Tibial artery (tissue), 4 donors: ENCODE data around the gene GNAI3.

Experiments used
- DNase-seq, 2 donors: peaks; one replicate each; pipeline ENCODE4 v3.0.0-alpha.2; 2019
- H3K27ac ChIP-seq, 2 donors: fragments of 200-600 bp; sonication (generic) in 1 of 2; 1 replicate in 1 of 2; 2 replicates in 1 of 2; pipeline ENCODE4 v1.5.1; 2018 to 2019; ENCODE audit warnings: mild to moderate bottlenecking in 1 of 2
- H3K27me3 ChIP-seq, 2 donors: fragments of 200-600 bp; sonication (generic) in 1 of 2; one replicate each; pipeline versions ENCODE4 v1.5.1 to v1.6.0; 2016 to 2019
- H3K36me3 ChIP-seq, 3 donors: fragments of 200-600 bp; sonication (generic) in 2 of 3; one replicate each; pipeline ENCODE4 v1.5.1; 2016 to 2019; ENCODE audit warnings: mild to moderate bottlenecking in 2 of 3
- H3K4me1 ChIP-seq, 4 donors: fragments of 200-600 bp; sonication (generic) in 2 of 4; 1 replicate in 3 of 4; 2 replicates in 1 of 4; pipeline ENCODE4 v1.5.1; 2016 to 2019
- H3K4me3 ChIP-seq, 2 donors: fragments of 200-600 bp; sonication (generic) in 1 of 2; 1 replicate in 1 of 2; 2 replicates in 1 of 2; pipeline ENCODE4 v1.5.1; 2018 to 2019; ENCODE audit warnings: mild to moderate bottlenecking in 2 of 2
- H3K9me3 ChIP-seq, 3 donors: fragments of 200-600 bp; sonication (generic) in 1 of 3; one replicate each; pipeline ENCODE4 v1.5.1; 2016 to 2019
- intact Hi-C: fragments of 100-400 bp; cut with DNase I; formaldehyde crosslinking; loops from one replicate; pipeline ENCODE4 v1.15.0; 2023; ENCODE audit warnings: low total_unique reads
- TF ChIP-seq, protein P1 (sequence below), 2 experiments: fragments of 200-600 bp in 1 of 2; fragments of 450-650 bp in 1 of 2; IDR thresholded peaks; one replicate each; pipeline ENCODE4 v1.5.1; 2017 to 2019; ENCODE audit warnings: antibody characterized with exemption in 2 of 2, mild to moderate bottlenecking in 1 of 2, moderate library complexity in 1 of 2

GNAI3 gene

DNA sequence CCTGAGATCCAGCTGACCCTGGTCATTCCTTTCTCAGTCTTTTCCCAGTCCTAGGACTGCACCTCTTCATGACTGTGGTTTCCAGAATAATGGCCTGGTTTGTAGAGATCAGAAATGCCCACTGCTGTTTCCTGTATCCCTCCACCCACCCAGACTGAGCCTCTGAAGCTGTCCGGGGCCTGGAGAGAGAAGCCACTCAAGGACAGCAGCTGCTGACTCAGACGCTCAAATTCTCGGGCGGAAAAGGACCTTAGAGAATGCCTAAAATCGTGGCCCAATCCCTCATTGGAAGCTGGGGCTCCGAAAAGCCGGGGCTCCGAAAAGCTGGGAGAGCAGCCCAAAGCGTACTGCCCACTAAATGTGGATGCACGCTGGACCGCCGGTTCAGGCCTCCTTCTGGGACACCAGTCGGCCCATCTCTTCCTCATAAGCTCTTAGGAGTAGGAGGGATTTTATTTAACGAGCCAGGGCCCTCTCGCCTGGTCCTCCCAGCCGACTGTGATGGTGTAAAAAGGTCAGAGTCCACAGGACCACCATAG, 16.5 kb upstream of the GNAI3 start:
- DNase-seq, result no peak
- TF ChIP-seq, protein P1, sequence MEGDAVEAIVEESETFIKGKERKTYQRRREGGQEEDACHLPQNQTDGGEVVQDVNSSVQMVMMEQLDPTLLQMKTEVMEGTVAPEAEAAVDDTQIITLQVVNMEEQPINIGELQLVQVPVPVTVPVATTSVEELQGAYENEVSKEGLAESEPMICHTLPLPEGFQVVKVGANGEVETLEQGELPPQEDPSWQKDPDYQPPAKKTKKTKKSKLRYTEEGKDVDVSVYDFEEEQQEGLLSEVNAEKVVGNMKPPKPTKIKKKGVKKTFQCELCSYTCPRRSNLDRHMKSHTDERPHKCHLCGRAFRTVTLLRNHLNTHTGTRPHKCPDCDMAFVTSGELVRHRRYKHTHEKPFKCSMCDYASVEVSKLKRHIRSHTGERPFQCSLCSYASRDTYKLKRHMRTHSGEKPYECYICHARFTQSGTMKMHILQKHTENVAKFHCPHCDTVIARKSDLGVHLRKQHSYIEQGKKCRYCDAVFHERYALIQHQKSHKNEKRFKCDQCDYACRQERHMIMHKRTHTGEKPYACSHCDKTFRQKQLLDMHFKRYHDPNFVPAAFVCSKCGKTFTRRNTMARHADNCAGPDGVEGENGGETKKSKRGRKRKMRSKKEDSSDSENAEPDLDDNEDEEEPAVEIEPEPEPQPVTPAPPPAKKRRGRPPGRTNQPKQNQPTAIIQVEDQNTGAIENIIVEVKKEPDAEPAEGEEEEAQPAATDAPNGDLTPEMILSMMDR (IDR thresholded peaks at IDR 0.05), result no peak
- H3K9me3 ChIP-seq, result no peaks in the 10 kb centered on the region
- intact Hi-C loops, result loop anchor here (2.0 to 10.0 kb wide), 2 partner anchors 41 to 107 kb away; partner anchors contain the start of gene PSMA5
- H3K27ac ChIP-seq, result peak overlapping the region; percentile 41 to 63
- H3K27me3 ChIP-seq, result no peaks in the 10 kb centered on the region
- peaks cover 0 to 31% (median 14%) of the 10 kb centered on the region in 4 donors for H3K4me1 ChIP-seq
- no peaks in the 10 kb centered on the region for H3K36me3 ChIP-seq
- H3K4me3 ChIP-seq, result peak overlapping the region; percentile 34 to 36

DNA sequence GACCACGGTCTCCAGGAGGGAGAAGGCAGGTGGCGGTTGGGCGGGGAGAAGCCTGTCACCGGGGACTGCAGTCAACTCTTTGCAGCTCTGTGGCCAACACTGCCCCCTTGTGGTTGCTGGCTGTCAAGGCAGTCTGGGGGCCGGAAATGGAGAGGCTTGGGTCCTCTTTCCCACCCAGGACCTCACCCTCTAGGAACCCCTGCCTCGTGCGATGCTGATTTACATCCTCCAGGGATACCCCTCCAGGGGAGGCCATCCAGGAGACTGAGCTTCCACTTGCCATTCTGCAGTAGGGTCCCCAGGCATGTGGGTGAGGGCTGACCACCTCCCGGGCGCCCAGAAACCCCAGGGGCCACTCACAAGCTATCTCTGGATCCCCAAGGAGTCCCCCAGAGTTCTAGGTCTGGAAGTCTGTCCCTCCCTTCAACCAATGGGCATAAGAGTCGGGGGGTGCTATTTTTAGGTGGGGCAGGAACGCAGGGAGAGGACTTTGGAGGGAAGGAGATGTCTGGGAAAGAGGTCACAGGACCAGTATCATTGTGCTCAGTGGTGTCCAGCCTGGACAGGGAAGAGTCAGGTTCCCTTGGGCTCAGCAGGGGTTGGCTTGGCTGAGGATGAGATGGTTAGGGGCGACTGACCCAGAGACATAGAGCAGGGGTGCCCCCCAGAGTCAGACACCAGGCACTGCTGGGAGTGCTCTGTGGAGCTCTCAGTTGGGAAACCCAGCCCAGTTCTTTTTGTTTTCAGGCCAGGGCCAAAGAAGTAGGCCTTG, 15.9 kb upstream of the GNAI3 start:
- Histone ChIP-seq H3K4me1 (peaks cover 0 to 31% (median 14%) of the 10 kb centered on the region in 4 donors), H3K9me3 (no peaks in the 10 kb centered on the region), H3K36me3 (no peaks in the 10 kb centered on the region), H3K27me3 (no peaks in the 10 kb centered on the region), H3K27ac (peak overlapping the region; percentile 41 to 63), H3K4me3 (peak overlapping the region; percentile 34 to 36)
- intact Hi-C loops, result loop anchor here (2.0 to 10.0 kb wide), 2 partner anchors 42 to 108 kb away; partner anchors contain the start of gene PSMA5
- TF ChIP-seq, protein P1 (IDR thresholded peaks at IDR 0.05), result peak; percentile 97 to 99
- peak; percentile 78 to 88 for DNase-seq

DNA sequence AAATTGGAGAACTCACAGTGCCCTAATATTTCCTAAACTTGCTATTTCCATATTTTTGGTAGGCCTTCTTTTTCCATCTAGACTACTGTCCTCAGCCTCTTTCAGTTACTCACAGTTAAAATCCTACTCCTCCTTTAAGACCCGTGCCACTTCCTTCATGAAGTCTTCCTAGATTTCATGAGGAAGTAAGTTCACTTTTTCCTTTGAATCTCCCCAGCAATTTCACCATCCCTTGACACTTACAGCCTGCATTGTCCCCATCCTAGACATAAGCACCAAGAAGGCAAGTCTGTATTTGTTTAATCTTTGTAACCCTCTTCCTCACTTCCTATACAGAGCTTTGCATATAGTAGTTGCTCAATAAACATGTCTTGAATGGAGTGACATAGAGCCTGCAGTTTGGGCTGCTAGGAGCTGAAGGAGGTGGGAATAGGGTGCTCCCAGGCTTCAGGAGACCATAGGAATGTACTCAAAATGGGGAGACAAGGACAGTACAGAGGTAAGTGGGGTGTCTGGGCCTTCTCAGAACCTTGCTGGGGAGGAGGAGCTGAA, 14.0 kb upstream of the GNAI3 start:
- TF ChIP-seq, protein P1 (IDR thresholded peaks at IDR 0.05), result no peak
- H3K4me3 ChIP-seq, result no peak overlapping the region
- H3K9me3 ChIP-seq, result no peaks in the 10 kb centered on the region
- H3K27me3 ChIP-seq, result no peaks in the 10 kb centered on the region
- intact Hi-C loops, result loop anchor here (10.0 kb wide), 1 partner anchor 110 kb away; the partner anchor contains the start of gene PSMA5
- no peaks in the 10 kb centered on the region for H3K36me3 ChIP-seq
- DNase-seq, result no peak
- no peak overlapping the region for H3K27ac ChIP-seq
- H3K4me1 ChIP-seq, result peaks cover 0 to 31% (median 14%) of the 10 kb centered on the region in 4 donors

DNA sequence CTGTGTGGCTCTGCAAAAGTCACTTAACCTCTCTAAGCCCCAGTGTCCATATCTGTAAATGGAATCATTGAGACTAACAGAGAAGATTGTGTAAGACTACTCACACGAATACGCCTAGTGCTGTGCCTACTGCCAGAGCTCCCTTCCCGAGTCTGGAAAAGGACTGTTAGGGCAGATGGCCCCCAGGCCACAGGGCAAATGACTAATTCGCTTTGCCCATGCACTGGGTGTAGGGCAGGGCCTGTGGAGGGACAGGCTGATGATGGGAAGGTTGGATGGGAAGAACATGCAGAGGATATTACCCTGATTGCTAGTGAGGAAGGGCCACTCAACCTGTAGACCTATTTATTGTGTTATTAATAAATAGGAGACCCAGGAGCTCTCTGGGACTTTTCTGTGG, 12.9 kb upstream of the GNAI3 start:
- Histone ChIP-seq H3K9me3 (no peaks in the 10 kb centered on the region), H3K36me3 (no peaks in the 10 kb centered on the region), H3K4me1 (peaks cover 0 to 31% (median 14%) of the 10 kb centered on the region in 4 donors), H3K4me3 (no peak overlapping the region), H3K27me3 (no peaks in the 10 kb centered on the region), H3K27ac (peak overlapping the region; percentile 57 to 69)
- TF ChIP-seq, protein P1 (IDR thresholded peaks at IDR 0.05), result no peak
- intact Hi-C loops, result loop anchor here (10.0 kb wide), 1 partner anchor 111 kb away; the partner anchor contains the start of gene PSMA5
- no peak for DNase-seq

DNA sequence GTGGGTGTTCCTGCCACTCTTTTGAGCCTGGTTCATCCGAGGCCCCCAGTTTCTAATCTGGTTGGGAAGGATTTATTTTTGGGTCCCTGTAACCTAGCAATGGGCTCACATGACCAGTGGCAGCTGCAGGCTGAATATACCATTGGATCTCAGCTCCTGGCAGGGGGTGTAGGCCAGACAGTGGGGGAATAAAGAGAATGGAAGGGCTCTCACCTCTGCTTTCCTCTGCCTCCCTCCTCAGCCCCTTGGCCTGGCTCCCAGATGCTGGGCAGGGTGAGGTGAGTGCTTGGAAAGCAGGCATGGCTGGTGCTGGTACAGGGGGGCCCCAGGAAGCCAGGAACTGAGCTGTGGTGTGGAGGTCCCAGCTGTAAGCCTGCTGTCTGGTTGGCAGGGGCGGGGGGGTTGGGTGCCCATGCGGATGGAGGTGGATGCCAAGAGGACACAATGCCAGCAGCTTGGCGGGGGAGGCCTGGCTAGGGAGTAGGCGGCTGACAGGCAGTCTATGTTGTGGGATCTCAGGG, 12.4 kb upstream of the GNAI3 start:
- Histone ChIP-seq H3K27ac (peak overlapping the region; percentile 57 to 69), H3K4me1 (peaks cover 0 to 31% (median 11%) of the 10 kb centered on the region in 4 donors), H3K4me3 (no peak overlapping the region), H3K9me3 (no peaks in the 10 kb centered on the region), H3K27me3 (no peaks in the 10 kb centered on the region), H3K36me3 (no peaks in the 10 kb centered on the region)
- TF ChIP-seq, protein P1 (IDR thresholded peaks at IDR 0.05), result no peak
- intact Hi-C loops, result loop anchor here (10.0 kb wide), 1 partner anchor 111 kb away; the partner anchor contains the start of gene PSMA5
- DNase-seq, result no peak
